GM04504 (cell line): Measurements from ENCODE around the gene POU3F1.

Experiments used
- DNase-seq: peaks from one replicate; pipeline ENCODE4 v3.0.0-alpha.2; 2012; ENCODE audit warnings: low read depth

The POU3F1 gene

DNA sequence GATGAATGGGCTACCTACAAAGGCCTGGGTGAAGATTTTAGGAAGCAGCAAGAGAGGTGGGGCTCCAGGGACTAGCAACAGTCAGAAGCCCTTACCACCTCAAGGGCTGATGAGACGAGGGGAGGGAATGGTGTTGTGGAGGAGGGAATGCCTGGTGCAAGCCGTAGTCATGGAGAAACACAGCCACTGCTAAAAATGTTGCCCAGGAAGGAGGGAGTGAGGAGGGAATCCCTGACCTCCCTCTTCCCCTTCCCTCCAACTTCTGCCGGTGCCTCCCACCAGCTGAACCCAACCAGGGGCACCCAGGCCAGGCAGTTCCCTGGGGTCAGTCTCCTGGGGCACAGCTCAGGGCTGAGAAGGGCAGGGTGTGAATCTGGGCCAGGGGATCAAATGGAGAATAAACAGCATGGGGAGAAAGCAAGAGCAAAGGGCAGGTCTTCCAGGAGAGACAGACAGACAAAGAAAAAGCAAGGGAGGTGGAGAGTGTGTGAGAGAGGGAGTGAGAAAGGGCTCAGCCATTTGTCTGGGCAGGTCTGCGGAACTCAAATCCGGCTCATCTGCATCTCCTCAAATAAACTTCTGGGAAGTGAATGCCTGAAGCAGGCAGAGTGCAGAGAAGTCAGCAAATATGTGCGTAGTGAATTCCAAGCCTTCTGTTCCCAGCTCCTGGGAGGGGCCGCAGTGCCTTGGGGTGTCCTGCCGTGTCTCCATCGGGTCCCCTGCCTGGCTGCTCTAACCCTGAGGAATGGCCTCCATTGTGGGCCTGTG is 27.1 kb upstream of the POU3F1 start:
- DNase-seq, result no peak

DNA sequence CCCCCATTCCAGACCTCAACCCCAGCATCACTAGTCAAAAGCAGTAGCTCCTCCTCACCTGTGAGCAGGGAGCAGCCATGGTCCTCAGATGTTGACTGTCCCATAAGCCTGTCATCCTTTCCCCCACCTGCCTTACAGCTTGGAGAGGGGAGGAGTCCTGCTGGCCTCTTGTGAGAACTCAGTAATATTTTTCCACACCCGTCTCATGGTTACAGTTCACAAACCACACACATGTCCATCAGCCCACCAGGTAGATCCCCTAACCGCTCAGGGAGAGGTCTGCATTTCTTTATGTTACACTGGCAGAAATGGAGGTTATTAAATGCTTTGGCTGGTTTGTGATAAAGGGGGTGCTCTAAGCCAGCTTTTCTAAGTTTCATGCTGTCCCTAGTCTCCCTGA is 26.3 kb upstream of the POU3F1 start:
- no peak for DNase-seq

DNA sequence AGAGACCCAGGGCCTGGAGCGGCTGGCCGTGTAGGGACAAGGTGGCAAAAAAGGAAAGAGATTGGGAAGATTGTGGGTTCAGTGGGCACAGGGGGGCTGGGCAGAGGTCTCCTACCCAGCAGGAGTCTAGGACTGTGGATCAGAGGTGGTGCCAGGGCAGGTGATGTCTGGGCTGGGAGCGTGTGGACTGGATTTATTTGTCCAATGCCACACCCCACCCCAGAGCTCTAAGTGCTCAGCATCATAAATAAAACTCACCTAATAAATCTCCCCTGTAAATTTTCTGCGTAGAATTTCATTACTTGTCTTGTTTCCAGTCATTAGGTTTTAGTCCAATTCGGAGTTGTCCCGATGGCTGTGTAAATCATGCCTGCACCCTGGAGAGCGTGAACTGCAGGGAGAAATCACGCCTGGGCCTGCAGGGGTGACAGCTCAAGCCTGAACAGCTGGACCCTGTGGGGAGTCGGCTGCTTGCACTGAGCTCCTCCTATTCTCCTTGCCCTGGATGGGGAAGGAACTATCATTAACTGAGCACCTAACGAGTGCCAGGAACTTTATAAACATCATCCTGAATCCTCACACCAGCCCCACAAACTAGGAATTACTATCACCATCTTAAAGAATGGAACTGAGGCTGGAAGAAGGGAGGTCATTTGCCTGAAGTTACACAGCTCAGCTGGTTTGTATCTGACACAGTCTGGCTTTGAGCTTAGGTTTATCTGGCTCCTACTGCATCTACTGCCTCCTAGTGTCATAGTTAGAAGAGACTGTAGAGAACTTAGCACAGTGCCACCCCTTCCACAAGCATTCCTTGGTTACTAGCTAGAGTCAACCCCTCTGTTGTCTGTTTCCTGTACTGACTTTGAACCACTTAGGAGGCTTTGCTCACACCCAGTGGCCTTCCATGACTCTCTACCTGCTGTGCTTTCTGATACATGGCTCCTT is 25.0 kb upstream of the POU3F1 start:
- no peak for DNase-seq

DNA sequence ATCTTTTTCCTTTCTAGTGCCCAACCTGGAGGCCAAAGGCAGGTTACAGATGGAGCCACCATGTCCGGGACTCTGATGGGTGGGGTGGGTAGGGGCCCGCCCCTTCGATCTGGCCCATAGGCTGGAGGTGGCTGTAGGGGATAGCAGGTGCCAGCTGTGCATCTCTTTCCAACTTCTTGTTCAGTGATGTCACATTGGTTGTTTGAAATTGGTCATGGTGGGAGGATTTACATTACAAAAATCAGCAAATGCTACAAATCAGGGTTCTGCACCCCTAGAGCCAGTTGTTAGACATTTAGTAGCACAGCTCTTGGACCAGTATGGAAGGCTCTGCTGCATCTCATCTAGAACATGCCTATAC is 22.4 kb upstream of the POU3F1 start:
- DNase-seq, result no peak

DNA sequence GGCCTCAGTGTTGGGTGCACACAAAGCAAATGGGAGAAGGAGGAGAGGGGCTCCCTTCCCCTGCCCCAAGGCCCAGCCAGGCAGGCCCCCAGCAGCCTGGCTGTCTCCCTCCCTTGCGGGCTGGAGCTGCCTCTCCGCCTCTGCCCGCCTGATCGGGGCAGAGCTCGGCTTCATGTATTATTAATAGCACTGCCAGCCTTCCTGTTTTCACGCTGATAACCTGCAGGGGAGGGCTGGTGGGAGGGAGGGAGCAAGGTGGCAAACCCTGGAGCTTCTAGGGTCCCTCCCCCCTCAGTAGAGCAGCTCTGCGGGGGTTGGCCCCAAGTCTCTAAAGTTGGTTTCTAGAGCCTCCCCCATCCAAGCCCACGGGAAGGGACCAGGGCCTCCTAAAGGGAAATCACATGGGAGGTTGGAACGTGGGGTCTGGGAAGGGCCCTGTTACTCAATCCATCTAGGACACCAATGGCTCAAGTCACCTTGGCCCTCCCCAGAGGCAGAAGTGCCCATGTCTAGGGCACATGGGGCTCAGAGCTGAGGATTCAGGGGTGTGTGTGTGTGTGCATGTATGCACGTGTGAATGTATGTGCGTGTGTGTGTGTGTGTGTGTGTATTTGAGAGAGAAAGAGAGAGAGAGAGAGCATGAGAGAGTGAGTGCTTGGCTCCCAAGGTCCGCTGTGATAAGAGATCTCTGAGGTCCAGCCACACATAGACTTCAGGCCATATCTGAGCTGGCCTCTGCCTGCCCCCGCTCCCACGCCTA is 21.8 kb upstream of the POU3F1 start:
- no peak for DNase-seq

DNA sequence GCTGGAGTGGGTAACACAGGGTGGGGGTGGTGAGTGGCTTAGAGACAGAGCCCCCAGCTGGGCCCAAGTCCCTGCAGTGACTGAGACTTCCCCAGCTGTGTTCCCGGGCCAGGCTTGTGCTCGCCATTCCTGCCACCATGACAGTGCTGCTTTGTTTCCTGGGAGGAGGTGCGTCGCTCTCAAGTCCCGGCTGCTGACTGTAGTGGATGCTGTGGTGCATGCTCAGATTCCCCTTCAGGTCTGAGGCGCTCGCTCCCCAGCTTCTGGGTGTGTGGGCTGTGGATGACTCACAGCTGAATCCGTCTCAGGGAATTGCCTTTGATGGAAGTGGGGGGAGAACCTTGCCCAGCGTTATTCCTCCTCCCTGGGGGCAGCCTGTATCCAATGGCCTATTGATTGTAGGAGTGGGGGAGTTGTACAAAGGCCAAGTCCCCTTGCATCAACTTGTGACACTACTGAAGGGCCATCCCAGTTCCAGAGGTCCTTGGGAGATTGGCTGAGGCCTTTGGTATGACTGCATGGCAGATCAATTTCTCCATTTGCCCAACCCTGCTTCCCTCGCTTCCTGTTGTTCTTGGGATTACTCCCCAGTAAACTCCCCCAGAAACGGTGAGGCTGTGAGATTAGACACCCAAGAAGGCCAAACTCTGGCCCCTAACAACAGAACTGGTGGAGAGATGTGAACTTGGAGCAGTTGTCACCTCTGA is 17.8 kb upstream of the POU3F1 start:
- DNase-seq, result no peak

DNA sequence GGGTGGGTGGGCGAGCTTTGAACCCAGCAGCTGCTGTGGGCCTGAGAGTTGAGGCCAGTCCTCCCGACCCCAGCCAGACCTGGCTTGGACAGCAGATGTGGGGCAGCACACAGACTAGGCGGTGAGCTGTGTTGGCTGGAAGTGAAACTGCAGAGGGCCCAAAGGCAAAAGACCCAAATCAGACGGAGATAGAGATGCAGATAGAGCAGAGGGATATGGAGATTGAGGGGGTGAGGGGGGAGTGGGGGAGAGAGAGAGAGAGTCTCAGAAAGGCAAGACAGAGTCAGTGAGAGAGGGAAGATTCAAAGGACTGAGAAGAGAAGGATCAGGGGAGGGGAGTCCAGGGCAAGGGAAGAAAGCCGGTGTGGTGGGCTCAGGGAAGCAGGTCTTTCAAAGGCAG is 17.0 kb upstream of the POU3F1 start:
- DNase-seq, result no peak

DNA sequence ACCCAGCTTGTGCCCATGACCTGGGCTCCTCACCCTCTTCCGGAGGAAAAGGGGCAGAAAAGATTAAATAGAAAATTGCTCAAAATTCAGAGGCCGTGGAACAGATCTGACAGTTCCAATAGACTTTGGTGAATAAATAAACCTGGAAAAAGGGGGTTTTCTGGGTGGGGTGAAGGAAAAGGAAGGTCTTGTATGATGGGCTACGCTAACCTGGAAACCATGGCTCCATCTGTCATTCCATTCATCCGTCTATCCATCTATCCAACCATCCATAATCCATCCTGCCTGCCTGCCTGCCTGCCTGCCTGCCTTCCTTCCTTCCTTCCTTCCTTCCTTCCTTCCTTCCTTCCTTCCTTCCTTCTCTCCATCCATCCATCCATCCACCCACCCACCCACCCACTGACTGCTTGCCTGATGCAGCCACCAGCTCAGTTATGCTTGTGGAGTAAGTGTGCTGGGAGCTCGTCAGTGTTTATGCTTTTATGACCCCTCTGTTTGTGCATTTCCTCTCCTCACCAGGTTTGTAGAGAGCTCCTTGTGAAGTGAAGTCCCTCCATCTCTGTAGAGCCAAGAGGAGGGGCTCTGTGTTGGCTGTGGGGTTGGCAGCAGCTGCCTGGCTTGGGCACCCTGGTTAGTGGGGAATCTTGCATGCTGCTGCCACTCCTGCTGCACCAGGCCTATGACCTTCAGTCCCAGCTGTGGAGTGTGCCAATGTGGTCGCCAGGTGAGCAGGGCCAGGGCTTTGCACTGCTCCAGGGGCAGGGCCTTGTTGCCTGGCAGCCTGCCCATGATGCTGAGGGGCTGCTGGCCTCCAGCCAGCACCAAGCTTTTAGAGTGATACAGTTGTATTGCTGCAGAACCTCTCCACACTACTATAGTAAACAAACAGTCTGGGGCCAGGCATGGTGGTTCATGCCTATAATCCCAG is 16.0 kb upstream of the POU3F1 start:
- no peak for DNase-seq

DNA sequence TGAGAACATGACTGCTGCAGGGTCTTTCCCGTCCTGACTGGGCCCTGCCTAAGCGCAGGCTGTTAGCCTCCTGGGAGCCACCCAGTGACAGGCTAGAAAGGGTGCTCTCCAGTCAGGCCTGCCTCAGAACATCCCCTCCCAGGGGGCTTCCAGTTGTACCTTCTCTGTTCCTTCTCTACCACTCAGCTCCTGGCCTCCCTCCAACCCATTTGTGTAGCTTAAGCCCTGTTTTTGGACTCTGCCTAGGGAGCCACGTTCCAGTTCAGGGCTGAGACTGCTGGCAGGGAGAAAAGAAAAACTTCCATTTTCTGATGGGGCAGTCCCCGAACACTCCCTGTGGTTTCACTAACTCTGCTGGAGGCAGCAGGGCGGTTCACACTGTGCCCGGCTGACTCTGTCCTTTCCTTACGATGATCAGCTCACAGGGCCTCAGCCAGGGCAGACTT is 15.3 kb upstream of the POU3F1 start:
- no peak for DNase-seq

DNA sequence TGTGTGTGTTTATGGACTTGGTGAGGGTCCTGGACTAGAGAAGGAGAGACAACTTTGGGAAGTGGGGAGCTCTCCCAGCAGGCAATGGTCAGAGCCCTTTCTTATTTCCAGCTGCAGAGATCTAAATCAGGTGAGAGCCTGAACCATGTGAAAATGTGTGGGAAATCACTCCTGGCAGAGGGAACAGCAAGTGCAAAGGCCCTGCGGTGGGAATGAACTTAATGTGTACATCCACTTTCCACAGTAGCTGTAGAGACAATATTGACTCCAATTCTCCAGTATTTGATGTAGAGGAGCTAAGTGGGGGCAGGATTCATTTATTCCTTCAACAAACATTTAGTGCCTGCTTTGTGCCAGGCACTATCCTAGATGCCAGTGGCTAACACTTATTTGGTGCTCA is 14.7 kb upstream of the POU3F1 start:
- no peak for DNase-seq

DNA sequence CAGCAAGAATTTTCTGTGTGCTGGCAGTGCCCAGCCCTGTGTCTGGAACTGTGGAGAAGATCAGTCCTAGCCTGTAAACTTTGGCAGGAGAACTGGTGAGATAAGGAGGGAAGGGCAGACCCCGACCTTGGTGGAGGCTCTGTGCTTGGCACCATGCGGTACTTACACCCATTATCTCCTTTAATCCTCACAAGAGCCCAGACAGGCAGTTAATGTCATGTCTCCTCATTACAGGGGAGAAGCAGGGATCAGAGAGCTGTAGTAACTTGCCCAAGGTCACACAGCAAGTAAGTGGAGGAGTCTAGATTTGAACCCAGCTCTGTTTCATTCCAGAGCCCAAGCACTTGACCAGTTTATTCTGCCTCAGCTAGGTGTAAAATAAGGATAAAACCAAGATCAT is 13.9 kb upstream of the POU3F1 start:
- DNase-seq, result no peak

DNA sequence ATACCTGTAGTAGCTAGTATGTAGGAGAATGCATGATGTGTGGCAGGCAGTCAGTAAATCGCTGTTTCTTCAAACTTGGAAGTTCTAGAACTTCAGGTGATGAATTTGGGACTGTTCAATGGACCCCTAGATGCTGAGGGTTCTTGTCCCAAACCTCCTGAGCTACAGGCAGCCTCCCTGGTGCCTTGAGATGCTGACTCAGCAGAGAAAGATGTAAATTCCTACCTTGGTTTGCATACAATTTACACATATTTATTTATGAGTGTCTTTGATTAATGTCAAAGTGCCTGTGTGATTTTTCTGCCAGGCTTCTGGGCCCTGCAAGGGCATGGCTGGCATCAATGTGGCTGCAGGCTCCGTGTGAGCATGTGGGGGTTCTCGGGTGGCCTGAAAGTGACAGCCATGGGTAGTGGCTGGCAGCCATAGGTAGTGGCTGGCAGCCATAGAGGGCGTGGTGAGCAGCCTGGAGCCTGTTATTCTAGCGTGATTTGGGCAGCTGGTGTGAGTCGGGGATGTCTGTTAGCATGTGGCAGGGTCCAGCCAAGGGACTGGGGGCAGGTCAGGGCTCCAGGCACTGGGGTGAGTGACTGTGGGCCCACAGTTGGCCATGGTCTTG is 13.2 kb upstream of the POU3F1 start:
- DNase-seq, result no peak

DNA sequence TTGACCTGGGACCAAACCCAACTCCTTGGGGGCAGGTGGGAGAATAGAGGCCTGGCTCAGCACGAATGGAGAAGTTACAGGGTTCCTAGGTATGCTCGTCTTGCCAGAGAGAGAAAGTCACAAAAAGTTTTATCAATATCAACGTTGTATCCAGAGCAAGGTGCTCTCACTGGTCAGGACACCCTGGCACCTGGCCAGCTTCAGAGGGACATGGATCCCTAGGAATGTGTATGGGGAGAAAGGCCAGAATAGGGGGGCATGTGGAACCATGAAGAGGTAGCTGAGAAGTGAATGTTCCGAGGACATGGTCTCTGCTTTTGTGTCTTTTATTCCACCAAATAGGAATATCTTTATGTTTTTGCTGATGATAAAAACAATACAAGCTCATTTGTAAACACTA is 9.4 kb upstream of the POU3F1 start:
- DNase-seq, result no peak

DNA sequence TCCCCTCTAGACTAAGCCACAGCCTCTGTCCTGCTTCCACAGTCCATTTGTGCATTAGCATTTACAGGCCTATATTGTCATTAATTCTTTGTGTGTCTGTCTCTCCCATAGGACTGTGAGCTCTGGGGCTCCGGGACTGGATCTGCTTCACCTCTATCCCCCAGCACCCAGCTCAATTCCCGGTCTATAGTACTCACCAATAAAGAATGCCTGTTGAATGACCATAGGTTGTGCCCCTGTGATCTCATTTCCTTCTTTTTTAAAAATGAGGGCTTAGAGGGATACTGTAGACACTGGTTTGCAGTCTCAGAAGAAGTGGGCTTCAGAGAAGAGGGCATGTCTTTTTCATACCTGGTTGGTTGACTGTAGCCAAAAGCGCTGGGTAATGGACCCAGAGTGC is 8.8 kb upstream of the POU3F1 start:
- no peak for DNase-seq

DNA sequence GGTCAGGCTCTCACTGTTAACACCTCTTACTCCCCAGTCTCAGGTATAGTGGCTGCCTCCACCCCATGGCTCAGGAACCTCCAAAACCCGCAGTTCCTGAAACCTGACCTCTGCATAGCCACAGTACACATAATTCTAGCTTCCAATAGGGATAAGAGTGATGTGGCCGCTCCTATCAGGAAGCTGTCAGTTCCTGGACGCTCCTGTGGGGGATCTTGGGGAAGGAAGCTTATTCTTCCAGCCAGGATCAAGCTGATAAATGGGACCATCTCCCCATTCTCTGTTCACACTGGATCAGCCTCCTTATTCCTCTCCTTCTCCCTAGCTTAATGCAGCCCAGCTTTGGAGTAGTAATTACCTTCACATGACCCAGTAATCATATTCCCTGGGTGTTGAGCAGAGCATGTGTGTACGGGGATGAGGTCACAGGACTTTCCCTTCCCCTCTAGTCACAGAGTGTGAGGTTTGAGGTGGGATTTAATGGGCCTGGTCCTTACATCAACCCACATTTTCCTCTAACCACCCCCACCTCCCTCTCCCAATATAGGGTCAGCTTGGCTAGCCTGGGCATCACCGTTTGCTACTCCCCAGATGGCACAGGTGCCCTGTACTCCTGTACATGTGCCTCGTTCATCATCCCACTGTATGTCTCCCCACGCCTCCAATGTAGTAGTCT is 7.0 kb upstream of the POU3F1 start:
- no peak for DNase-seq

DNA sequence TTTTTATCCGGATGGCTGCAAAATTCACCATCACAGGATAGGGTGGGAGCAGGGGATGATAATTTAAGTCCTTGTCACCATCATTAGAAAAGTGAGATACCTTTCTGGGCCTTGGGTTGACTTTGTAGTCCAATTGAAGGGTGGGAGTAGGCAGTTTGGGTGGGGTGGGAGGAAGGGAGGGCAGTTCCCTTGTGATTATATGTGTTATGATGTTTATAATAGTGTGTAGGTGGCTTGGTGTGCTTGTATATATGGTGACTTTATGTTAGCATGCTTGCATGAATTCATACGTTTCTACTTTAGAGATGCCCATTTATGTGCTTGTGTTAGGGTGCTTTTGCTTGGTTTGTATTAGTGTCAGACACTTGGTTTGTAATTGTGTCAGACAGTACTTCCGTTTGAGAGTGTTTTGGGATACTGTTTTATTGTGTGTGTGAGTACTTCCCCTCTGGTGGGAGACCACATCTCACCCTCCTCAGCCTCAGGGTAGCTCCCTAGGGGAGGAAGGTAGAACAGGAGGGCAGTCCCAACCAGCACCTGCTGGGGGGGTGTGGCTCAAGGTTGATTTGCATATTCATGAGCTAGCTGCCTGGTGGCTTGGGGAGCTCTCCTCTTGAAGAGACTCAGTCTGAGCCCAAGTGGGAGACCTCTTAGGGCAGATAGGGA is 6.3 kb upstream of the POU3F1 start:
- DNase-seq, result no peak

DNA sequence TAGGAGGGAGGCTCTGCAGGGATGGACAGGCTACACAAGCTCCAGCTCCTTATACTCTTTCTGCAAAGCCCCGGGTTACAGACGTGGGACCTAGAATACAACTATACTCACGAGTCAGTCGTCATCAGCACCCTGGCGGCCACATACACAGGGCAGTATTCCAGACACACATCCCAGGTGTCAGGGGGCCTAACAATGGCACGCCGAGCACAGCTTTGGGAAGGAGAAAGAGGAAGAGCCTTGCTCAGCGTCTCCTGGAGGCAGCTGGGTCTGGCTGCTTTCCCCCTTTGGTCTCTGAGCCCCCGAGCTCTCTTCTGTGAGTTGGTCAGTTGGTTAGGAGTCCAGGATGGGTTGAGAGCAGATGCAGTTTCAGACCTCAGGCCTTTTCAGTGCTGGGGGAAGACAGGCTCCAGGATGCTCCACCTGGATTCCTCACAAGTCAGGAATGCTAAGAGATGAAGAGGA is 4.5 kb upstream of the POU3F1 start:
- no peak for DNase-seq

DNA sequence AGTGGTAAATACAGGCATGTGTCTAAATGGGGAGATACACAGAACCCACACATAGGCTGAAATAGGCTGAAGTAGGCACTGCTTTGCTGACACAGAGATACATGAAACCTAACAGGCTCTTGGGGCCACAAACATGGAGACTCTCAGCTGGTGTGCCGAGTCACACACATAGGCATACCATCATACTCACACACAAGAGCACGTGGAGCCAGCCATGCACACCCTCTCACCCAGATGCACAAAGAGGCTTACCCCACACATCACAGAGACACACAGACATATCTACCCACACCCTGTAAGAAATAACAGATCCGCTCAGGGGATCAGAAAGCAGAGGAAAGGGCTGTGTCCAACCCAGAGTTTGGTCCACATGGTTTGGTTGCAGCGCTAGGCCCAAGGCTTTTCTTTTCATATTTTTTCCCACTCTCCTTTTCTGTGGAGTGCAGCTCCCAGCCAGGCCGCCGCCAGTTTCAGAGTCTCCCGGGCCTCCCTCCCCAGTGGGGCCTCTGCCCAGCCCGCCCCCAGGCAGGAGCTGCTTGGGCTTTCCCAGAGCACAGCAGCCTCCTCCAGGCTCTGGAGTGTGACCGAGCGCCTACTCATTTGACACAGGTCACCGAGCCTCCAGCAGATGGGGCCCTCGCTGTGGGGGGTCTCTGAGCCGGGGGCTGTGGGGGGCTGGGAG is 3.9 kb upstream of the POU3F1 start:
- DNase-seq, result no peak
